GM23338 (cell line): ENCODE results near the gene DPH5. TPM values are rescaled to one million over a fixed set of nuclear protein-coding genes. Genes with fewer than 3 reads are reported as not detected.

Source experiments
- ATAC-seq: fragments of 200-7000 bp; cut with Tn5 transposase; 3 replicates; pipeline ENCODE4 v1.9.1; 2020
- DNase-seq: peaks from one replicate; pipeline ENCODE4 v3.0.0-alpha.2; 2015; ENCODE audit warnings: low spot score
- H2AFZ ChIP-seq: fragments of 200-600 bp; sonication (generic); 2 replicates; pipeline ENCODE4 v1.8.0; 2016; ENCODE audit warnings: antibody characterized with exemption, mild to moderate bottlenecking, moderate library complexity
- H3F3A ChIP-seq: fragments of 200-600 bp; sonication (generic); replicated peaks from 2 replicates; pipeline ENCODE4 v1.8.0; 2017; ENCODE audit warnings: antibody characterized with exemption, mixed run types, low read depth
- H3K27ac ChIP-seq: fragments of 200-600 bp; sonication (generic); 2 replicates; pipeline ENCODE4 v1.6.1; 2016; ENCODE audit warnings: low read depth
- H3K27me3 ChIP-seq: fragments of 200-600 bp; sonication (generic); 2 replicates; pipeline ENCODE4 v1.8.0; 2016; ENCODE audit warnings: mild to moderate bottlenecking, mixed run types, moderate library complexity; ENCODE audit not compliant: insufficient read depth
- H3K36me3 ChIP-seq: fragments of 200-600 bp; sonication (generic); 2 replicates; pipeline ENCODE4 v1.8.0; 2016; ENCODE audit warnings: mild to moderate bottlenecking; ENCODE audit not compliant: insufficient read depth
- H3K4me1 ChIP-seq: fragments of 200-600 bp; sonication (generic); 2 replicates; pipeline ENCODE4 v1.8.0; 2016; ENCODE audit warnings: mild to moderate bottlenecking, moderate library complexity; ENCODE audit not compliant: insufficient read depth
- H3K4me2 ChIP-seq: fragments of 200-600 bp; sonication (generic); 2 replicates; pipeline ENCODE4 v1.7.1; 2017; ENCODE audit warnings: mixed run types
- H3K4me3 ChIP-seq: fragments of 200-600 bp; sonication (generic); 2 replicates; pipeline ENCODE4 v1.6.1; 2016; ENCODE audit warnings: mixed run types
- H3K79me2 ChIP-seq: fragments of 200-600 bp; sonication (generic); replicated peaks from 2 replicates; pipeline ENCODE4 v1.8.0; 2017; ENCODE audit warnings: mild to moderate bottlenecking; ENCODE audit not compliant: insufficient read depth
- H3K9me2 ChIP-seq: fragments of 200-600 bp; sonication (generic); 2 replicates; pipeline ENCODE4 v1.8.0; 2017; ENCODE audit not compliant: insufficient read depth
- H4K20me1 ChIP-seq: fragments of 200-600 bp; sonication (generic); replicated peaks from 2 replicates; pipeline ENCODE4 v1.8.0; 2017; ENCODE audit warnings: mild to moderate bottlenecking; ENCODE audit not compliant: insufficient read depth
- H3K27ac Mint-ChIP-seq: 2 replicates; pipeline ENCODE4 v1.8.0; 2020; ENCODE audit warnings: inconsistent platforms, mild to moderate bottlenecking, moderate library complexity, mixed read lengths
- H3K27me3 Mint-ChIP-seq: 3 replicates; pipeline ENCODE4 v1.8.0; 2022; ENCODE audit warnings: low read depth, mild to moderate bottlenecking, moderate library complexity, mixed read lengths, inconsistent platforms; ENCODE audit not compliant: insufficient read depth, poor library complexity
- H3K36me3 Mint-ChIP-seq: 3 replicates; pipeline ENCODE4 v1.8.0; 2021; ENCODE audit warnings: low read depth, mild to moderate bottlenecking, inconsistent platforms, moderate library complexity, mixed read lengths
- H3K4me1 Mint-ChIP-seq: 3 replicates; pipeline ENCODE4 v1.8.0; 2020; ENCODE audit warnings: mild to moderate bottlenecking, inconsistent platforms, mixed read lengths
- H3K4me3 Mint-ChIP-seq: 3 replicates; pipeline ENCODE4 v1.8.0; 2021; ENCODE audit warnings: moderate library complexity, mild to moderate bottlenecking, inconsistent platforms, mixed read lengths
- H3K9me3 Mint-ChIP-seq: 3 replicates; pipeline ENCODE4 v1.8.0; 2020; ENCODE audit warnings: moderate library complexity, mild to moderate bottlenecking, inconsistent platforms, mixed read lengths
- CREB1 ChIP-seq: fragments of 250-450 bp; sonication (Bioruptor Pico); IDR thresholded peaks from 2 replicates; pipeline ENCODE4 v1.5.0; 2020; ENCODE audit warnings: low read depth, mild to moderate bottlenecking, moderate library complexity
- CTCF ChIP-seq, 2 experiments: fragments of 200-600 bp in 1 of 2; sonication (generic) in 1 of 2; conservative IDR thresholded peaks; 2 replicates each; pipeline versions ENCODE4 v1.5.1 to v1.6.1; 2016 to 2017; ENCODE audit warnings: antibody characterized with exemption in 2 of 2, low read depth in 2 of 2, mild to moderate bottlenecking in 2 of 2, moderate library complexity in 1 of 2
- ETS1 ChIP-seq: IDR thresholded peaks from 2 replicates; pipeline ENCODE4 v1.6.1; 2016; ENCODE audit warnings: antibody characterized with exemption
- EZH2 ChIP-seq: fragments of 200-600 bp; sonication (generic); IDR thresholded peaks from one replicate; pipeline ENCODE4 v1.8.0; 2017; ENCODE audit warnings: antibody characterized with exemption, mild to moderate bottlenecking, low read depth; ENCODE audit not compliant: unreplicated experiment
- EZH2phosphoT487 ChIP-seq: fragments of 200-600 bp; sonication (generic); IDR thresholded peaks from one replicate; pipeline ENCODE4 v1.8.1; 2018; ENCODE audit warnings: antibody characterized with exemption; ENCODE audit not compliant: unreplicated experiment
- JUNB ChIP-seq: IDR thresholded peaks from one replicate; pipeline ENCODE4 v1.6.1; 2016; ENCODE audit warnings: antibody characterized with exemption; ENCODE audit not compliant: unreplicated experiment
- NANOG ChIP-seq: IDR thresholded peaks from 2 replicates; pipeline ENCODE4 v1.6.1; 2016; ENCODE audit warnings: antibody characterized with exemption, borderline replicate concordance
- POLR2AphosphoS5 ChIP-seq: IDR thresholded peaks from 2 replicates; pipeline ENCODE4 v1.6.1; 2016; ENCODE audit warnings: antibody characterized with exemption, low read depth
- REST ChIP-seq: IDR thresholded peaks from one replicate; pipeline ENCODE4 v1.6.1; 2018; ENCODE audit warnings: antibody characterized with exemption; ENCODE audit not compliant: unreplicated experiment
- STAT1 ChIP-seq: IDR thresholded peaks from one replicate; pipeline ENCODE4 v1.6.1; 2016; ENCODE audit warnings: antibody characterized with exemption; ENCODE audit not compliant: unreplicated experiment
- ZNF114 ChIP-seq: fragments of 250-450 bp; sonication (Bioruptor Pico); IDR thresholded peaks from 2 replicates; pipeline ENCODE4 v1.5.0; 2020; ENCODE audit warnings: mild to moderate bottlenecking, moderate library complexity
- ZNF331 ChIP-seq: fragments of 250-450 bp; sonication (Bioruptor Pico); IDR thresholded peaks from 2 replicates; pipeline ENCODE4 v1.5.0; 2020; ENCODE audit warnings: low read depth, mild to moderate bottlenecking, moderate library complexity
- ZNF462 ChIP-seq: fragments of 250-450 bp; sonication (Bioruptor Pico); IDR thresholded peaks from 2 replicates; pipeline ENCODE4 v1.5.0; 2020; ENCODE audit warnings: mild to moderate bottlenecking, moderate library complexity
- polyA plus RNA-seq: library from polyadenylated mRNA; unstranded; fragments of >200 nt; fragmentation: Nextera tagmentation; extraction: Ambion mirVana; gene quantifications from 2 replicates; pipeline ENCODE4 v1.2.1, GENCODE V29; 2016
- total RNA-seq: library from RNA; depleted of rRNA; stranded (reverse); fragments of >200 nt; shearing (Covaris generic); gene quantifications from 2 replicates; pipeline ENCODE4 v1.2.3, GENCODE V29; 2014

DPH5 gene
- total and polyA plus RNA-seq, 2 experiments from 2014 or later = 50.6 to 53.5 TPM

- Mint-ChIP-seq H3K27ac (no peak overlapping the region), H3K4me3 (no peak overlapping the region), H3K4me1 (peaks cover 18% of the 10 kb centered on the region), H3K36me3 (peaks cover 18% of the 10 kb centered on the region), H3K27me3 (no peaks in the 10 kb centered on the region), H3K9me3 (no peaks in the 10 kb centered on the region)
- DNase-seq = no peak
- Histone ChIP-seq H3K79me2 (no peaks in the 10 kb centered on the region), H3K4me1 (peaks cover 19% of the 10 kb centered on the region), H3K36me3 (peaks cover under 1% of the 10 kb centered on the region; the same call in 1 of the 2 replicates), H3K9me2 (no peaks in the 10 kb centered on the region), H3K4me3 (no peak overlapping the region), H3F3A (no peaks in the 10 kb centered on the region), H3K27me3 (no peaks in the 10 kb centered on the region), H2AFZ (no peak overlapping the region), H4K20me1 (no peaks in the 10 kb centered on the region), H3K27ac (no peak overlapping the region; the same call in 1 of the 2 replicates), H3K4me2 (no peak overlapping the region)
- no peak for TF ChIP-seq POLR2AphosphoS5
- no peak for TF ChIP-seq ZNF114 (CRISPR knock-in tag)
- no peak for TF ChIP-seq NANOG
- TF ChIP-seq ZNF462 (CRISPR knock-in tag) = no peak
- no peak for TF ChIP-seq REST
- no peak for TF ChIP-seq JUNB
- TF ChIP-seq STAT1 = no peak
- no peak for TF ChIP-seq CREB1 (CRISPR knock-in tag)
- TF ChIP-seq CTCF (conservative IDR thresholded peaks at IDR 0.05; ENCODE audit: low read depth in 2 of 2) = no peak
- no peak for TF ChIP-seq EZH2
- no peak for TF ChIP-seq ZNF331 (CRISPR knock-in tag)
- no peak for TF ChIP-seq ETS1
- no peak for TF ChIP-seq EZH2phosphoT487
- no peak for ATAC-seq
These were observed 54.6 kb downstream of the DPH5 start for GRCh38 chr1:100971021-100971420.
